K562 (cell line): ENCODE data around the gene TPRG1L. TPM values are rescaled to one million over a fixed set of nuclear protein-coding genes. Genes with fewer than 3 reads are reported as not detected.

ENCODE experiments used
- BRD4 ChIP-seq: fragments of 200-600 bp; sonication (generic); IDR thresholded peaks from 2 replicates; pipeline ENCODE4 v1.6.1; 2017; ENCODE audit warnings: inconsistent platforms
- CREM ChIP-seq: IDR thresholded peaks from 2 replicates; pipeline ENCODE4 v1.6.1; 2014; ENCODE audit warnings: antibody characterized with exemption, low read depth
- DIDO1 ChIP-seq: fragments of 450-650 bp; IDR thresholded peaks from 2 replicates; pipeline ENCODE4 v1.6.1; 2016; ENCODE audit warnings: low read depth, missing biosample characterization, missing genetic modification characterization
- FOXJ3 ChIP-seq: sonication (generic); formaldehyde crosslinking; IDR thresholded peaks from 2 replicates; pipeline ENCODE4 v1.4.0; 2020; ENCODE audit warnings: mild to moderate bottlenecking, missing genetic modification reagents
- HCFC1 ChIP-seq: IDR thresholded peaks from 2 replicates; pipeline ENCODE4 v1.6.1; 2012; ENCODE audit warnings: low read depth, low read length, improper control_type of control experiment
- ILK ChIP-seq: fragments of 450-650 bp; IDR thresholded peaks from 2 replicates; pipeline ENCODE4 v1.6.1; 2016; ENCODE audit warnings: missing genetic modification characterization, low read depth, mild to moderate bottlenecking, missing compliant biosample characterization, moderate library complexity, borderline replicate concordance
- KDM2B ChIP-seq: fragments of 250-450 bp; sonication (Bioruptor Pico); IDR thresholded peaks from 2 replicates; pipeline ENCODE4 v1.8.0; 2021; ENCODE audit warnings: mild to moderate bottlenecking, moderate library complexity
- MAFG ChIP-seq: fragments of 450-650 bp; conservative IDR thresholded peaks from 2 replicates; pipeline ENCODE4 v1.6.1; 2016; ENCODE audit warnings: missing genetic modification characterization, missing compliant biosample characterization
- MCM2 ChIP-seq: fragments of 450-650 bp; IDR thresholded peaks from 2 replicates; pipeline ENCODE4 v1.6.1; 2017; ENCODE audit warnings: low read depth, mild to moderate bottlenecking
- NCOA1 ChIP-seq: fragments of 450-650 bp; IDR thresholded peaks from 2 replicates; pipeline ENCODE4 v1.6.1; 2016; ENCODE audit warnings: low read depth
- NR1H2 ChIP-seq: sonication (generic); formaldehyde crosslinking; IDR thresholded peaks from 2 replicates; pipeline ENCODE4 v1.4.0; 2020; ENCODE audit warnings: mild to moderate bottlenecking, missing genetic modification reagents
- NR2C2 ChIP-seq, 2 experiments: fragments of 200-800 bp in 1 of 2; sonication (Bioruptor generic) in 1 of 2; sonication (generic) in 1 of 2; formaldehyde crosslinking in 1 of 2; IDR thresholded peaks; 2 replicates each; pipeline versions ENCODE4 v1.6.1 to v1.8.0; 2016 to 2022; ENCODE audit warnings: mild to moderate bottlenecking in 1 of 2, missing compliant biosample characterization in 1 of 2, missing genetic modification characterization in 1 of 2, missing genetic modification reagents in 1 of 2
- POLR2AphosphoS2 ChIP-seq: IDR thresholded peaks from 2 replicates; pipeline ENCODE4 v1.6.1; 2012; ENCODE audit warnings: low read length, improper control_type of control experiment
- PPARD ChIP-seq: fragments of 250-450 bp; sonication (Bioruptor Pico); IDR thresholded peaks from 2 replicates; pipeline ENCODE4 v1.8.0; 2022; ENCODE audit warnings: inconsistent platforms, mild to moderate bottlenecking, moderate library complexity
- XRCC4 ChIP-seq: IDR thresholded peaks from one replicate; pipeline ENCODE4 v1.6.1; 2011; ENCODE audit not compliant: insufficient read depth, insufficient read length; ENCODE audit errors: extremely low read depth
- ZNF707 ChIP-seq: fragments of 250-450 bp; sonication (Bioruptor Pico); conservative IDR thresholded peaks from 2 replicates; pipeline ENCODE4 v1.8.0; 2022; ENCODE audit warnings: inconsistent platforms, mild to moderate bottlenecking, moderate library complexity
- polyA plus RNA-seq, 8 experiments: library from polyadenylated mRNA; depleted of rRNA in 4 of 8; stranded (reverse) in 5 of 8; unstranded in 3 of 8; fragments of >200 nt; fragmentation: Nextera tagmentation in 2 of 8; fragmentation: Illumina TruSeq in 1 of 8; extraction: Ambion mirVana in 2 of 8; extraction: Trizol in 1 of 8; gene quantifications; 2 replicates each; pipeline versions ENCODE4 v1.2.1 to v1.2.3, GENCODE V29; 2011 to 2014; ENCODE audit warnings: inconsistent platforms in 1 of 8, missing spikeins in 1 of 8
- total RNA-seq, 7 experiments: library from RNA; depleted of rRNA in 6 of 7; stranded (reverse); fragments of >200 nt in 6 of 7; fragmentation: Illumina TruSeq in 2 of 7; extraction: Trizol in 2 of 7; gene quantifications; 2 replicates each; pipeline versions ENCODE4 v1.2.1 to v1.2.3, GENCODE V29; 2011 to 2021; ENCODE audit warnings: low replicate concordance in 1 of 7
- TF ChIP-seq, protein P1 (sequence below): fragments of 250-450 bp; sonication (Bioruptor Pico); IDR thresholded peaks from 2 replicates; pipeline ENCODE4 v1.8.0; 2021; ENCODE audit warnings: moderate library complexity, mild to moderate bottlenecking, inconsistent platforms
- TF ChIP-seq, protein P2 (sequence below): IDR thresholded peaks from 2 replicates; pipeline ENCODE4 v1.6.1; 2014; ENCODE audit warnings: antibody characterized with exemption
- TF ChIP-seq, protein P3 (sequence below): fragments of 250-450 bp; sonication (Bioruptor Pico); IDR thresholded peaks from 2 replicates; pipeline ENCODE4 v1.5.0; 2021; ENCODE audit warnings: mild to moderate bottlenecking, borderline replicate concordance
- TF ChIP-seq, protein P4 (sequence below), 2 experiments: fragments of 250-450 bp in 1 of 2; fragments of 450-650 bp in 1 of 2; sonication (Bioruptor Pico) in 1 of 2; IDR thresholded peaks; 2 replicates each; pipeline versions ENCODE4 v1.6.1 to v1.8.0; 2016 to 2021; ENCODE audit warnings: mild to moderate bottlenecking in 2 of 2, moderate library complexity in 2 of 2, missing compliant biosample characterization in 1 of 2, missing genetic modification characterization in 1 of 2

The TPRG1L gene
- total and polyA plus RNA-seq, 9 of the 15 experiments (the other 6 are each of a cell fraction or from before 2014, with no cell fraction given), result 1.6 to 11.0 (median 6.2) TPM

DNA sequence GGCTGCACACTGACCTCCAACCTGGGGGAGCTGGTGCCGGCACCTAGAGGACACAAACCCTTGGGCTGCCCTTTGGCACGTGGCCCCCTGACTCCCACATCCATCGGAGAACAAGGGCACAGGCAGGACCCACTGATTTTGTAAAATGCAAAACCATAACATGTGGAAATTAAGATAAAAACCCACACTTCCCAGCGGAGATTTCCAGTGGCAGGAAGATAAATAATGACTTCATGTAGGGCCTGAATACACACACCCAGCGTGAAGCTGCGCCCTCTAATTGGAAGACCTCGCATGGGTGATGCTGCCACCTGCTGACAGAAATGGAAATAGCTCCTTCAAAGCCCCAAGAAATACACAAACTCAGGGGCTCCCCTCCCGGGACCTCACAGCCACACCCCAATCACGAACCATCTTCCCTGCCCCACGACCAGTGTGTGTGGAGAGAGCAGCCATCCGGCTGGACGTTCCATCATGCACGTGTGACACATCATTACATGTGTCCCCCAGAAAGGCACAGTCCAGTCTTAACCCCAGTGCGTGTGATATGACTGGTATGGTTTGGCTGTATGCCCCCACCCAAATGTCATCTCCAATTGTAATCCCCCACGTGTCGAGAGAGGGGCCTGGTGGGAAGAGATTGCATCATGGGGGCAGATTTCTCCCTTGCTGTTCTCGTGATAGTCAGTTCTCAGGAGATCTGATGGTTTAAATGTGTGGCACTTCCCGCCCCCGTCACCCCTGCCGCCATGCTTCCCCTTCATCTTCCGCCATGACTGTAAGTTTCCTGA, 5.7 kb upstream of the TPRG1L start (continued):
- TF ChIP-seq, protein P1, sequence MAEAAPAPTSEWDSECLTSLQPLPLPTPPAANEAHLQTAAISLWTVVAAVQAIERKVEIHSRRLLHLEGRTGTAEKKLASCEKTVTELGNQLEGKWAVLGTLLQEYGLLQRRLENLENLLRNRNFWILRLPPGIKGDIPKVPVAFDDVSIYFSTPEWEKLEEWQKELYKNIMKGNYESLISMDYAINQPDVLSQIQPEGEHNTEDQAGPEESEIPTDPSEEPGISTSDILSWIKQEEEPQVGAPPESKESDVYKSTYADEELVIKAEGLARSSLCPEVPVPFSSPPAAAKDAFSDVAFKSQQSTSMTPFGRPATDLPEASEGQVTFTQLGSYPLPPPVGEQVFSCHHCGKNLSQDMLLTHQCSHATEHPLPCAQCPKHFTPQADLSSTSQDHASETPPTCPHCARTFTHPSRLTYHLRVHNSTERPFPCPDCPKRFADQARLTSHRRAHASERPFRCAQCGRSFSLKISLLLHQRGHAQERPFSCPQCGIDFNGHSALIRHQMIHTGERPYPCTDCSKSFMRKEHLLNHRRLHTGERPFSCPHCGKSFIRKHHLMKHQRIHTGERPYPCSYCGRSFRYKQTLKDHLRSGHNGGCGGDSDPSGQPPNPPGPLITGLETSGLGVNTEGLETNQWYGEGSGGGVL, result no peak
- no peak for TF ChIP-seq PPARD
- TF ChIP-seq, protein P2, sequence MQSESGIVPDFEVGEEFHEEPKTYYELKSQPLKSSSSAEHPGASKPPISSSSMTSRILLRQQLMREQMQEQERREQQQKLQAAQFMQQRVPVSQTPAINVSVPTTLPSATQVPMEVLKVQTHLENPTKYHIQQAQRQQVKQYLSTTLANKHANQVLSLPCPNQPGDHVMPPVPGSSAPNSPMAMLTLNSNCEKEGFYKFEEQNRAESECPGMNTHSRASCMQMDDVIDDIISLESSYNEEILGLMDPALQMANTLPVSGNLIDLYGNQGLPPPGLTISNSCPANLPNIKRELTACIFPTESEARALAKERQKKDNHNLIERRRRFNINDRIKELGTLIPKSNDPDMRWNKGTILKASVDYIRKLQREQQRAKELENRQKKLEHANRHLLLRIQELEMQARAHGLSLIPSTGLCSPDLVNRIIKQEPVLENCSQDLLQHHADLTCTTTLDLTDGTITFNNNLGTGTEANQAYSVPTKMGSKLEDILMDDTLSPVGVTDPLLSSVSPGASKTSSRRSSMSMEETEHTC, result no peak
- TF ChIP-seq, protein P3, sequence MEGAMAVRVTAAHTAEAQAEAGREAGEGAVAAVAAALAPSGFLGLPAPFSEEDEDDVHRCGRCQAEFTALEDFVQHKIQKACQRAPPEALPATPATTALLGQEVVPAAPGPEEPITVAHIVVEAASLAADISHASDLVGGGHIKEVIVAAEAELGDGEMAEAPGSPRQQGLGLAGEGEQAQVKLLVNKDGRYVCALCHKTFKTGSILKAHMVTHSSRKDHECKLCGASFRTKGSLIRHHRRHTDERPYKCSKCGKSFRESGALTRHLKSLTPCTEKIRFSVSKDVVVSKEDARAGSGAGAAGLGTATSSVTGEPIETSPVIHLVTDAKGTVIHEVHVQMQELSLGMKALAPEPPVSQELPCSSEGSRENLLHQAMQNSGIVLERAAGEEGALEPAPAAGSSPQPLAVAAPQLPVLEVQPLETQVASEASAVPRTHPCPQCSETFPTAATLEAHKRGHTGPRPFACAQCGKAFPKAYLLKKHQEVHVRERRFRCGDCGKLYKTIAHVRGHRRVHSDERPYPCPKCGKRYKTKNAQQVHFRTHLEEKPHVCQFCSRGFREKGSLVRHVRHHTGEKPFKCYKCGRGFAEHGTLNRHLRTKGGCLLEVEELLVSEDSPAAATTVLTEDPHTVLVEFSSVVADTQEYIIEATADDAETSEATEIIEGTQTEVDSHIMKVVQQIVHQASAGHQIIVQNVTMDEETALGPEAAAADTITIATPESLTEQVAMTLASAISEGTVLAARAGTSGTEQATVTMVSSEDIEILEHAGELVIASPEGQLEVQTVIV (CRISPR knock-in tag), result no peak
- no peak for TF ChIP-seq BRD4
- TF ChIP-seq DIDO1, result no peak
- no peak for TF ChIP-seq NCOA1
- no peak for TF ChIP-seq ZNF707 (CRISPR knock-in tag)
- peak; percentile 44; the same call in 1 of the 2 replicates for TF ChIP-seq CREM
- TF ChIP-seq NR1H2 (CRISPR knock-in tag), result no peak
- TF ChIP-seq MCM2, result no peak
- no peak for TF ChIP-seq XRCC4
- TF ChIP-seq KDM2B (CRISPR knock-in tag), result no peak
- TF ChIP-seq HCFC1, result no peak
- TF ChIP-seq NR2C2 (CRISPR knock-in tag; IDR thresholded peaks at IDR 0.05), result no peak
- no peak for TF ChIP-seq NR2C2 (tag; IDR thresholded peaks at IDR 0.05)
- no peak for TF ChIP-seq ILK (tag)
- TF ChIP-seq FOXJ3 (CRISPR knock-in tag), result no peak
- no peak for TF ChIP-seq MAFG
- TF ChIP-seq, protein P4, sequence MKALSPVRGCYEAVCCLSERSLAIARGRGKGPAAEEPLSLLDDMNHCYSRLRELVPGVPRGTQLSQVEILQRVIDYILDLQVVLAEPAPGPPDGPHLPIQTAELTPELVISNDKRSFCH (CRISPR knock-in tag; IDR thresholded peaks at IDR 0.05), result no peak
- TF ChIP-seq, protein P4 (tag; IDR thresholded peaks at IDR 0.05), result no peak
- TF ChIP-seq POLR2AphosphoS2, result no peak
